HUES6 (cell line): ENCODE measurements around the gene ENPP3.
"Not testable (repeated sequence)": the region's sequence is repeated elsewhere in the genome, so short reads cannot be mapped to it uniquely, and the experiment has no call there.

ENCODE experiments used
- H3K27ac ChIP-seq: 2 replicates; pipeline ENCODE4 v1.7.0; 2013; ENCODE audit warnings: low read depth, mild to moderate bottlenecking, low read length, inconsistent platforms
- H3K27me3 ChIP-seq: 2 replicates; pipeline ENCODE4 v1.6.1; 2013; ENCODE audit warnings: low read length; ENCODE audit not compliant: control insufficient read depth, insufficient read depth
- H3K36me3 ChIP-seq: 2 replicates; pipeline ENCODE4 v1.6.1; 2013; ENCODE audit warnings: low read length; ENCODE audit not compliant: control insufficient read depth, insufficient read depth
- H3K4me1 ChIP-seq: 2 replicates; pipeline ENCODE4 v1.6.1; 2013; ENCODE audit warnings: low read length; ENCODE audit not compliant: control insufficient read depth, insufficient read depth
- H3K4me3 ChIP-seq: 2 replicates; pipeline ENCODE4 v1.5.1; 2013; ENCODE audit warnings: low read depth, low read length
- H3K9ac ChIP-seq: one replicate; pipeline ENCODE4 v1.6.1; 2013; ENCODE audit warnings: mild to moderate bottlenecking, low read length
- H3K9me3 ChIP-seq: 2 replicates; pipeline ENCODE4 v1.6.1; 2013; ENCODE audit warnings: low read depth, low read length; ENCODE audit not compliant: control insufficient read depth, insufficient read depth

Gene ENPP3

DNA sequence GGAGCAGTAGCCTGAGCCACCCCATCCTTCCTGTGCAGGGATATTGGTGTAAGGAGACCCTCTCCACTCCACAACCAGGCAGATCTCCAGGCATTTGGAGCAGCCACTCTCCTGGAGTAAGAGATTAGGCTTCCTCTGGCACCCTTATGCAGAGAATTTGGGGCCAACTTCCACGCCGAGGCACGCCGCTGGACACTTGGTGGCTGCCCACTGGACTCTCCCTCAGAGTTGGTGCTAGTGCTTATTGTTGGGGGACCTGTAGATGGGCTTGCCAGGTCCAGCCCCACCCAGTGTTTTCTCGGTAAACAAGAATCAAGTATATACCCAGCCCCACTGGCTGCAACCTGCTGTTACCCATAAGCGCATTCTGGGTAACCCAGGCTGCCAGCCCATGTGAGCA, 78.5 kb downstream of the ENPP3 start:
- not testable (repeated sequence) for H3K4me3 ChIP-seq, H3K9ac ChIP-seq, H3K27ac ChIP-seq, H3K4me1 ChIP-seq, H3K9me3 ChIP-seq, H3K36me3 ChIP-seq, H3K27me3 ChIP-seq

DNA sequence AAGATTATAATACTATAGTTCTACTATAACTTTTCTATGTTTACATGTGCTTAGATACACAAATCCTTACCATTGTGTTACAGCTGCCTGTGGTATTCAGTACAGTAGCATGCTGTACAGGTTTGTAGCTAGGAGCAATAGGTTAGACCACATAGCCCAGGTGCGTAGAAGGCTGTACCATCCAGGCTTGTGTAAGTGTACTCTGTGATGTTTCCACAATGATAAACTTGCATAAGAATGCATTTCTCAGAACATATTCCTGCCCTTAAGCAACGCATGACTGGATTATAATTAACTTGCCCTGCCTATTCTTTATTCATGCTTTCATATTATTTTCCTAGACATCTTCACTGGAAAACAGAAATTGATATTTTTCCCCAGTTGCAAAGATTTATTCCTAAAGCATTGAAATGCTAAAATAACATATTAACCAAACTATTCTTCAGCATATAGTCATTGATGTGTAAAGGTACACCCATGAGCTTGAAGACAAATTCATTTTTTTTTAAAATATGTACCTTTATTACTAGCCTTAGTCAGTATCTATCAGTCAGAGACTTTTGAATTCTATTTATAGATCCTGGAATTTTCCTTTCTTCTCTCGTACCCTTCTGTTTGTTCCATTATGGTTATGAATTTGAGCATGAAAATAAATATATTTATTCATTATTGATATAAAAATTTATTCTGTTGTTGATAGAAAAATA, 80.9 kb downstream of the ENPP3 start:
- no peak overlapping the region for H3K27ac ChIP-seq
- H3K4me1 ChIP-seq, result no peaks in the 10 kb centered on the region
- no peaks in the 10 kb centered on the region for H3K27me3 ChIP-seq
- H3K36me3 ChIP-seq, result no peaks in the 10 kb centered on the region
- no peak overlapping the region for H3K9ac ChIP-seq
- no peaks in the 10 kb centered on the region for H3K9me3 ChIP-seq
- no peak overlapping the region for H3K4me3 ChIP-seq

DNA sequence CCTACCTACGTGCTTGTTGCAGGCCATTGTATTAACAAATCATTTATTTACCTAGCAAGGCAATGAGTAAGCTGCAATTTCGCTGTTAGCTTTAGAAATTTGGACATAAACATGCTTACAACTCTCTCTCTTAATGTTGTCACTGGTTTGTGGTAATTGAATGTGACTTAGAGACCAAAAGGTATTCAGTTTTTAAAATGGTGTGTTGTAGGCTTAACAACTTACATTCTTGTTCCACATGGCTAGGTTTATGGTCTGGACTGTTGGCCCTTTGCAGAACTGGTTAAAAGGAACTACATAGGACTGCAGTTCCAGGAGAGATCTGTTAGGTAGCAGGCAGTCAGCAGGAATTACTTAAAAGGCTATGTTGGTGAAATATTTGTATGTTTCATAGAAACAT, 84.1 kb downstream of the ENPP3 start:
- no peaks in the 10 kb centered on the region; the same call in 1 of the 2 replicates for H3K4me1 ChIP-seq
- H3K4me3 ChIP-seq, result no peak overlapping the region
- no peaks in the 10 kb centered on the region for H3K27me3 ChIP-seq
- H3K27ac ChIP-seq, result no peak overlapping the region
- H3K9ac ChIP-seq, result no peak overlapping the region
- 0 out of 2 replicates have a peak, but pooled peaks cover under 1% of the 10 kb centered on the region for H3K9me3 ChIP-seq
- no peaks in the 10 kb centered on the region for H3K36me3 ChIP-seq

DNA sequence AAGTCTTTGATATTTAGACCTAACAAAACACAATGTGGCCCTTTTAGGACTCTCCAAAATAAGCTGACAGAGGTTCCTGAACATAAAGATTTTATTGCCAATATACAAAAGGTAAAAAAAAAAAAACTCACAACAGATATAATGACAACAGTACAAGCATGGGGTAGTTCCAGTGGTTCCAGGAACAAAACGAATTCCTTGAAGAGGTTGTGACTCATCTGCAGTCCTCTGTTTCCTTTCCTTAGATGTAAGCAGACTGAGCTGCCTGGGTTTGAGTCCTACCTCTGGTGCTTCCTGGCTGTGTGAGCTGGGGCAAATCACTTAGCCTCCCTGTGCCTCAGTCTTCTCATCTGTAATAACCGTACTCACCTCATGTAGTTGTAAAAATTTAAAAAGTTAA, 87.0 kb downstream of the ENPP3 start:
- Histone ChIP-seq H3K9ac (no peak overlapping the region), H3K4me1 (no peaks in the 10 kb centered on the region; the same call in 1 of the 2 replicates), H3K27me3 (no peaks in the 10 kb centered on the region), H3K27ac (no peak overlapping the region), H3K9me3 (peaks cover 10% of the 10 kb centered on the region), H3K36me3 (no peaks in the 10 kb centered on the region), H3K4me3 (no peak overlapping the region)

DNA sequence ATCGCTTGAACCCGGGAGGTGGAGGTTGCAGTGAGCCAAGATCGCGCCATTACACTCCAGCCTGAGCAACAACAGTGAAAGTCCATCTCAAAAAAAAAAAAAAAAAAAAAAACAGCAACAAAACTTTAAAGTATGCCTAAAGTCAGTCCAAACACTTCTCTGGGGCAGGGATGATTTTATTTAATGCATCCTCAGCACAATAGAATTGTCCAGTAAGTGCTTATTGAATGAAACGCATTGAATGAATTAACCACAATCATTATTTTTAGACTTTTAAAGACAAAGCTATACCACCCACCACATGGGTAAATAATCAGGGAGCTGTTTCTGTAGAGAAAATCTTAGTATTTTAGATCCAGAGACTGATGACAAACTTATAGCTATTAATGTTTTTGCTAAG, 90.4 kb downstream of the ENPP3 start:
- no peak overlapping the region for H3K27ac ChIP-seq
- no peak overlapping the region for H3K9ac ChIP-seq
- no peak overlapping the region for H3K4me3 ChIP-seq
- no peaks in the 10 kb centered on the region for H3K36me3 ChIP-seq
- H3K9me3 ChIP-seq, result peaks cover 10% of the 10 kb centered on the region
- H3K4me1 ChIP-seq, result no peaks in the 10 kb centered on the region; the same call in 1 of the 2 replicates
- no peaks in the 10 kb centered on the region for H3K27me3 ChIP-seq

DNA sequence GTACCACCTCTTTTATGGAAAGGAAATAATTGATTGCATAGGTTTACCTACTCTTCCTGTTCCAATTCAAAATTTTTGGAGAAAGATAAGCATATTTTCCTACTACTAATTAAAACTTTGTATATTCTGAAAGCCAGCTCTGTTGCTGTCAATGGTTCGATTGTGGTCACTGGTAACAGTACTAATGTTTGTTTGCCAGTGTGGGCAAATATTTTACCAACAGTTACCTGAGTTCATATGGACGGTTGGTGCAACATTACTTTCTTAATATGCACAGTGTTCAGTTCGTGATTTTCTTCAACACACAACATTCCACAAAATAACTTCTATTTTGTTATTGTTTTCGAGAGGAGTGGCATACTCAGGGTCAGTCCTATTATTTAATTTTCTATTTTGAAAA, 90.8 kb downstream of the ENPP3 start:
- Histone ChIP-seq H3K27ac (no peak overlapping the region), H3K9ac (no peak overlapping the region), H3K4me1 (no peaks in the 10 kb centered on the region; the same call in 1 of the 2 replicates), H3K27me3 (no peaks in the 10 kb centered on the region), H3K36me3 (no peaks in the 10 kb centered on the region), H3K4me3 (no peak overlapping the region), H3K9me3 (peaks cover 10% of the 10 kb centered on the region)

DNA sequence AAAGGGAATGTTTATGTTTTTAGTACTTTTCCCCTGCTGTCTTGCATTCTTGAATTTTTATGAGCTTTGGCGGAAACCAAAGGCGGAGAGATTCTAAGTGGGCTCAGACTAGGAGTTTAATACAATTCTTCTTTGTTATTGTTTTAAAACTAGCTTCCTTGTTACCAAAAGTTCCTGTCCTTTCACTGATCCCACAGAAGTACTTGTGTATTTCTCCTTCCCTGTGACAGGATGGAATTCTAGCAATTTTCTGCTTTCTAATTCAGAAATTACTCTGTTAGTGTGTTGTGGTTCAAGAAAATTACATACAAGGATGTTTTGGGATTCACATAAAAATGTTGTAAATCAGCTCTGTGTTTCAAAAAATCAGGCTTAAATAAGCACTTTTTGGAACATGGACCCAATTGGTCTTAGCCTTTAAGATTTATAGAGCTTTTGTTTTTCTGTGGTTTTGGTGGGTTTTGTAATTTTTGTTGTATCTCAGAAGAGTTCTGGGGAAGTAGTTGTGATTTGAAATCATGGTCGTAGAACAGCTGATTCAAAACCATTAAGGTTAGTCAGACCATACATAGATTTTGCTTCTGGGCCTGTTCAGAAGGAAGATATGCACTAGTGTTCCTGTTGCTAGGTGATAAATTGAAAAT, 91.3 kb downstream of the ENPP3 start:
- no peaks in the 10 kb centered on the region for H3K27me3 ChIP-seq
- H3K27ac ChIP-seq, result no peak overlapping the region
- H3K4me3 ChIP-seq, result no peak overlapping the region
- H3K9ac ChIP-seq, result no peak overlapping the region
- no peaks in the 10 kb centered on the region for H3K36me3 ChIP-seq
- H3K9me3 ChIP-seq, result peaks cover 10% of the 10 kb centered on the region
- no peaks in the 10 kb centered on the region; the same call in 1 of the 2 replicates for H3K4me1 ChIP-seq

DNA sequence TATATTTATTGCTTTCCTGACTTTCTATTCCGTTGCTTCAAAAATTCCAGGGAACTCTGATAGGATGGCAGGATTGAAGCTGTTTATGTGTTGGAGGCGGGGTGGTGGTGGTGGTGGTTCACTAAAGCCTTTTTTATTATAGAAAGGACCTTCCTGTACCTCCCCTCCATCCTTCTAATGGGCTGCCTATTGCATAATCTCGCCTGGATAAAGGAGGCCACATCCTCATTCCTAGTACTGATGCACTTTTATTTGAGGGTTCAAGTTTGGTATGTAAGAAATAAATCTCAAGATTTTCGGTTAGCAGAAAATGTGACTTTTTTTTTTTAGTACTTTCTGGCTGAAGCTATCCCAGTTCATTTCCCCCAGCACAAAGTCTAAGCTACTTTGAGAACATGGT, 92.4 kb downstream of the ENPP3 start:
- H3K9me3 ChIP-seq, result peaks cover 10% of the 10 kb centered on the region
- H3K27ac ChIP-seq, result no peak overlapping the region
- no peak overlapping the region for H3K9ac ChIP-seq
- no peaks in the 10 kb centered on the region for H3K36me3 ChIP-seq
- no peaks in the 10 kb centered on the region for H3K27me3 ChIP-seq
- no peaks in the 10 kb centered on the region for H3K4me1 ChIP-seq
- H3K4me3 ChIP-seq, result no peak overlapping the region

DNA sequence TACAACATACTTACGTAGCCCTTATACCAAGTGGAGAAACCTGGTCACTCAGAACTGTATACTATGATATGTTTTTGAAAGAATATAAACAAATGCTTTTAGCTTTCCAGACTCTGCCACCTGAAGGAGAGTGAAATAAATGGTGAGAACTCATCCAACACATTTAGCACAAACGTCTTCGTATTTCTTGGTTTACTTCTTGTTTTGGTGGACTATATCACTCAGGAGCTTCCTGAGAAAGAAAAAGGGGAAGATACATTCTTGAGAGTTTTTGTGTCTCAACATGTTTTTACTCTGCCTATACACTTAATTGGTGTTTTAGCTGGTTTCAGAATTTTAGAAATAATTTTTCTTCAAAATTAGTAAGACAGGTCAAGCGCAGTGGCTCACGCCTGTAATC, 93.2 kb downstream of the ENPP3 start:
- Histone ChIP-seq H3K4me1 (no peaks in the 10 kb centered on the region), H3K4me3 (no peak overlapping the region), H3K36me3 (no peaks in the 10 kb centered on the region), H3K27me3 (no peaks in the 10 kb centered on the region), H3K27ac (no peak overlapping the region), H3K9me3 (peaks cover 10% of the 10 kb centered on the region), H3K9ac (no peak overlapping the region)

DNA sequence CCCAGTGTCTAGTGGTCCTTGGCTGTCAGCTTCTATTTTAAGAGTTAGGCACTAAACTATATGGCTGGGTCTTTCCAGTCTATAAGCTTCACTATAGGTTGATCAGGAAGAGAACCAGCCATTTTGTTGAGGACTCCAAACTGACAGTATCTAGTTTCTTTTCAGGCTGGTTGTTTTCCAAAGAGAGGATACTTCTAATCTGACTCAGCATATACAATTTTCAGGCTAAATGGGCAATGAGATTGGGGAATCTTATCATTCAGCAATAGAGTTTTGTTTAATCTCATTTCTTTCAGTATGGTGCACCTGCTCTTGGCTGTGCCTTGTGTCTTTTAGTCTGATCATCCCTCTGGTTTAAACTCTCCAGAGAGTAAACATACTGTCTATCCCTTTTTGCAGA, 94.1 kb downstream of the ENPP3 start:
- H3K4me1 ChIP-seq, result no peaks in the 10 kb centered on the region
- no peaks in the 10 kb centered on the region for H3K36me3 ChIP-seq
- H3K9ac ChIP-seq, result no peak overlapping the region

DNA sequence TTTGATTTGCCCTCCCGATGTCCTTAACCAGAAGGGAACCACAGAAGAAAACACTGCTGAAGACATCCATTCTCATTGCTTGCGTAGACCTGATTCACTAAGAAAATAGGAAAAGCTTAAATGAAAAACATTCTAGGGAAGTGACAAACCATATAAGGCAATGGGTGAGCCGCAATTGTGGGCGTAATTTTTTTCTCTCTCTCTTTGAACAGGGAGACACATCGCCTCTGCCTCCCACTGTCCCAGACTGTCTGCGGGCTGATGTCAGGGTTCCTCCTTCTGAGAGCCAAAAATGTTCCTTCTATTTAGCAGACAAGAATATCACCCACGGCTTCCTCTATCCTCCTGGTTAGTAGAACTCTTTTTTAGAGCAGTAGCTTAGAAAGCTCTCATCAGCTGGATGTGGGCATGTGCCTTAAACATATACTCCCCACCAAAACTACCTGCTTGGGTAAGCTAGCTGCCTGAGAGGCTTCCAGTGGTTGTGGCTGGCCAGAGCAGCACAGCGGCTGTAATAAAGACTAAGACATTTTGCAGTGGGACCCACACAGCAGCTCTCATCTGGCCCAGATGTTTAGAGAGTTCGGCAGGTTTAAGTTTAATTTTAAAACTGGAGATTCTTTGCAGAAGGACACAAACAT, 96.4 kb downstream of the ENPP3 start:
- Histone ChIP-seq H3K4me1 (no peaks in the 10 kb centered on the region), H3K9ac (no peak overlapping the region), H3K27ac (no peak overlapping the region), H3K9me3 (no peaks in the 10 kb centered on the region), H3K36me3 (no peaks in the 10 kb centered on the region), H3K4me3 (no peak overlapping the region), H3K27me3 (no peaks in the 10 kb centered on the region)

More for the DNA sequence above, 94.1 kb downstream of the ENPP3 start:
- Histone ChIP-seq H3K27ac (no peak overlapping the region), H3K27me3 (no peaks in the 10 kb centered on the region), H3K4me3 (no peak overlapping the region), H3K9me3 (peaks cover 9% of the 10 kb centered on the region)
